ENCODE measurements around the gene LGALS7.

Gene LGALS7

DNA sequence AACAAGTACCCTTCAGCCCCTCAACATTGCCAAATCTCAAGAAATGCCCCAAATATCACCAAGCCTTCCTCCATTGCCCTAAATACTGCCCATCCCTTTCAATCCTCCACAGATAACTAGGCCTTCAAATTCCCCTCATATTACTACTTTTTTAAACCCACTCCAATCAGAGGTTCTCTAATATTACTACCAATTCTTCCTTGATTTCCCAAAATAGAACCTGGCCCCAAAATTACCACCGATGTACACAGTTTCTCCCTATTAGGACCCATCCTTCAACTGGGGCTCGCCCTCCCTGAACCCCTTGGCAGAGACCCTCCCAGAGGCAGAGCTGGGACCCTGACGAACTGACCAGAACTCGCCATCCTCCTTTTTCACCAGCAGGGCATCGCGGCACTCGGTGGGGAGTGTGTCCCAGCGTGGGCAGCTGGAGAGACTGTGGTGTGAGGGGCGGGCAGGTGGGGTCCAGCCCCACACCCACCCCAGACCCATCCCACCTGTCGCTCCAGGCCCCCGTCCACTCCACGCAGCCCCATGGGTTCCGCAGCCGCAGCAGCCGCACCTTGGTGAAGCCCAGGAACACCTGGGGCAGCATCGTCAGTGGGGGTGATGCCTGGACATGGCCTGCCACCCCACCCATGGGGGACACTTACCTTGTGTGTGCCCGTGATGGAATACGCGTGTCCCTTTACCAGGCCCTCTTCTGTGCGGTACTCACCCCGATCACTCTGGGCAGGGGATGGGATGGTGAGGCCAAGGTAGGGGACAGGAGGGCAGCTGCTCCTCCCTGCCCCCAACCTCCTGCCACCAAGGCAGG is 35.2 kb downstream of the LGALS7 start:
- DNase-seq, result no peak

DNA sequence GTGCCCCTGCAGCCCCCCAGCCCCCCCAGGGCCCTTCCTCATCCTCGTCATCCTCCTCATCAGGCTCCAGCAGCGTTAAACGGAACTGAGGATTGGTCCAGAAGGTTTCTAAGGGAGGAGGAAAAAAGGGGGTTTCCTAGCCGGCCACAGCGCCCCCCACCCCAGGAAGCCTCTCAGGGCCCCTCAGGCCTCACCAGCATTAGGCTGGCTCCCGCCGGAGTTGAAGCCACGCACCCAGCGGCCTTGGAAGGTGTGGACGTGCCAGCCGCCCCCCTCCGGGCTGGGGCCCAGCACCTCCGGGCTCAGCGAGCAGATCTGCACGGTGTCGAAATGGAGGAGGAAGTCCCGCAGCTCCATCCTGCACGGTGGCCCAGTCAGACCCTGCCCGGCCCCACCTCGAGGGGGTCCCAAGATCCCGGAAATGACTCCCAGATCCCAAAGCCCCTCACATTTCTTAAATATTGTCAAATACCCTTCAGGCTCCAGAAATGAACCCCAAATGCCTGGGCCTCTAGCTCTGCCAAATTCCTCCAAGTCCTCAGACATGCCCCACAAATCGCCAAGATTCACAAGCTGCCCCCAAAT is 35.9 kb downstream of the LGALS7 start:
- no peak for DNase-seq

DNA sequence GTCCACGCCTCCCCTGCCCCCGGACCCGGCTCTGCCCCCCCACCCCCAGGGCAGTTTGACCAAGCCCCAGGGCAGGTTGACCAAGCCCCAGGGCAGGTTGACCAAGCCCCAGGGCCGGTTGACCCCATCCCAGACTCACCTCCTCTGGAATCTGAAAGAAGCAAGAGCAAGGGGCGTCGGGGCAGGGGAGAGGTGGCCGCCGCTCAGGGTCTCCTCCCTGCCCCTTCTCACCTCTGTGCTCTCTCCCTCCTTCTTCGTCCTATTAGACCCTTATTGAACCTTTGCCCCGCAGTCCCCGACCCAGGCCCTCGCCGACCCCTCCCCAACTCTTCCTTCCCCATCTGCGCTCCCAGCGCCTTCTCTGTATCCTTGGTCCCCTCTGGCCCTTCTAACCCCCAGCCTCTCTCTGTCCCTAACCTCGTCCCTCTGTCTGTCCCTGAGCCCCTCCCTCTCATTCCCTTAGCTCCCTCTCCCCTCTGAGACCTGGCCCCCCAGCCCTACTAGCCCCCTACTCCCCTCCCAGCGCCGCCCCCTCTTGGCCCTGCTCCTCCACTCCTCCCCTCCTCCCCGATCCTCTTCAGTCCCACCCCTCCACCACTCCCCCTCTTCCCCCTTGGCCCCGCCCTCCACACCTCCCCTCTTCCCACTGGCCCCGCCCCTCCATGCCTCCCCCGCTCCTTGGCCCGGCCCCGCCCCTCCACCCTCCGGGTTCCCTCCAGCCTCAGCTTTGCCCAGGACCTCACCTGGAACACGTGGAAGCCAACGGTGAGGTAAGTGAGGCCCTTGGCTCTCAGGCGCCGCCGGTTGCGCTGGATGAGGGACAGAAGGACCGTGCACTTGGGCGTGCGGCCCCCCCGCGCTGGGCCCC is 36.7 kb downstream of the LGALS7 start:
- DNase-seq, result no peak

DNA sequence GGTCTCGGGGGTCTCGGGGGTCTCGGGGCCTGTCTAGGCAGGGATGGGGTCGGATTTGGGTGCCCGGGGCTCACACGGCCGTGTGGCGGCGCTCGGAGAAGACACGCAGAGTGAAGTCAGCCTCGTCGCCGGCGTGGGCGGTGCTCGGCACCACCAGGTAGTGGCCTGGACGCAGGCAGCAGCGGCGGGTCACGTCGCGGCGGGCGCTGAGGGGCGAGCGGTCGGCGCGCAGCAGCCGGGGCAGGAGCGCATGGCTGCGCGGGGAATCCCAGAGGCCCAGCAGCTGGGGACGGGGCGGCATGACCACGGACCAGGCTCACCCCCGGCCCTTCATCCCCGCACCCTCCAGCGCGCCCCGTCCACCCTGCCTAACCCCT is 37.3 kb downstream of the LGALS7 start:
- DNase-seq, result no peak

DNA sequence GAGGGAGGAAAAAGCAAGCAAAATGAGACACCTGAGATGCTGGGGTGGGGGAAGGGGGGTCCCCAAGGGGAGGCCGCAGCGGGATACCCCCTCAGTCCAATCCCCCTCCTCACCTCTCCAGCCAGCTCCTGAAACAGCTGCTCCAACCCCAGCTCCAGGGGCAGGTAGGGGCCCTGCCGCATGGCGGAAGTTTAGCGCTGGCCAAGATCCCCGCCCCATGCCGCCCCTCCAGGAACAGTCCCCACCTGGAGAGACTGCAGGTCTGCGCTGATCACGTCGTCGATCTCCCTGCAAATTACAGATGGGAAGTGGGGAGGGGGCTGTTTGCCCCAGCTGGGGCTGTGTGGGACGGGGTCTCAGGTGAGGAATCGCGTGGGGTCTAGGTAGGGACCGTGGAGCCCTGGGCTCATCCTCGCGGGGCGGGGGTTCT is 38.0 kb downstream of the LGALS7 start:
- DNase-seq, result no peak

DNA sequence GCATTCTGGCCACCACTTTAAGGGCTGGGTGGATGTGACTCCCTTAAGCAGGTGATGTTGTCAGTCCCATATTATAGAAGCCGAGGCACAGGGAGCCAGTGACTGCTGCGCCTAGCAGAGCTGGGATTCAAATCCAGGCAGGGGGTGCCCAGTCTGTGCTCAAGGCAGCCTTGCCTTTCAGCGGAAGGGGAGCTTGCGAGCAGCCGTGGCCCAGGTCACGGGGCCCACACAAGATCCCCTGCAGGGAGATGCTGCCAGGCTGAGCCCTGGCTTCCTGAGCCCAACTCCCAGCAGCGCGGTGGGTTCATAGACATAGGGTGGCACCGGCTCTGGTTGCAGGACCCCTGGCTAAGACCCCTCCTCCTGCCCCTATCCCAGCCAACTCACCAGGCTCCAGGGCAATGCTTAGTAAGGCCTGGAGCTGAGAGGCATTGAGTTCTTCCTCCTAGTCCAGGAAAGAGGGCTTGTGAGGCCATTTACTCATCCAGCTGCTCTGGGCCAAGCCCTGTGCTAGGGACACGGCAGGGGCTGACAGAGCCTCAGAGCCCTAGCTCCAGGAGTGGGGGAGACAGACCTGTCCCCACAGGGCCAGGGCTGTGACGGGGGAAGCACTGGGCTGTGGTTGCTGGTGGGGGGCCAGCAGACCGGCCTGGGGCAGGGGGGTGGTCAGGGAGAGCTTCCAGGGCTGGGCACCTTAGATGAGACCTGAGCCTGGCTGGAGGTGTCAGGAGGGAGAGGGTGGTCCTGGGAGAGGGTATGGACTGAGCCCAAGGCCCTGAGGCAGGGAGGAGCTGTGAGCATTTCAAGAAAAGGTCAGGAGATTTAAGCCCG is 38.7 kb downstream of the LGALS7 start:
- peak; percentile 40 for DNase-seq

DNA sequence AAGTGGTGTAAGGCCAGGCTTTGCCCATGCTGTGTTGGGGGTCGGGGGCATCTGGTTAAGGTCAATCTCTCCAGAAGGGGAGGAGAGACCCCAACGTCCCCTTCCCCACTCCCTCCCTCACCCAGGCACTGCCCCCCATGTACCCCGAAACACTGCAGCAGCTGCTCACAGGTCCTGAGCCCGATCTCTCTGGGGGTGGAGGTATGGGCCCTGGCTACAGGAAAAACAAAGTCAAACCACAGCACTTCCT is 39.2 kb downstream of the LGALS7 start:
- DNase-seq, result no peak

DNA sequence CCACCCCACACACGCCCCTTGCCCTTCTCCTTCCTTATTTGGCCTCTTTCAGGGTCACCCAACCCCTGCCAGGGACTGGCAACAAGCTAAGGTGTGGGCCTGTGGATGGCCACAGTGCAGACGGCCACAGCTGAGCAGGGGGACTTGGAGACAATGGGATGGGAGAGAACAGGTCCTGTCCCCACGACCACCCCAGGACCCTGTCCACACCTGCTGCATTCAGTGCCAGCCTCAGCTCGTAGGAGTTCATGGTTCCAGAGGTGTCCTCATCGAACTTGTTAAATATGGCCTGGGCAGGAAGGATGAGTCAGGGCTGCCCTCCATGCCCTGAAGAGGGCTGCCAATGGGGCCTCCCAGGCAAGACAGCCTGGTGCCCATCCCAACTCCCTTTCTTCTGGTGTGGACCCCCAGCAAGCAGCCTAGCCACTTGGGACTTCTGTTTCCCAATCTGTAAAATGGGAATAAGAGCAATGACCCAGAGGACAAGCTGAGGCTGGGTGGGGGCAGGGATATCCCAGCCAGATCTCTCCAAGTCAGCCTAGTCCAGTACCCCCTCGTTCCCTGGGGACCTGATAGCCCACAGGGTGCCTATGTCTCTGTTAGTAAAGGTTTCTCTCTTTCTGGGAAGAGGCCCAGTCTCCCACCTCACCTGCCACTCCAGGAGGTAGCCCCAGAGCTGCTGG is 39.7 kb downstream of the LGALS7 start:
- no peak for DNase-seq

DNA sequence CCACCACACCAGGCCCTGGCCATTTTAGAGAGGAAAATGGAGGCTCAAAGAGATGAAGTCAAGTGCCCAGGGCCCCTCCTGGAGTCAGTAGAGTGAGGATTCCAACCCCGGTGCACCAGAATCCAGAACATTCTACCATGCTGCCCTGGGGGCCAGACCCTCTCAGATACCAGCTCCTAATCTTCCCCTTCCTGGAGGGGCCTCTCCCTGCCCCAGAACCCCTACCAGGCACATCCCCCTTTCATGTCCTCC is 40.1 kb downstream of the LGALS7 start:
- no peak for DNase-seq

DNA sequence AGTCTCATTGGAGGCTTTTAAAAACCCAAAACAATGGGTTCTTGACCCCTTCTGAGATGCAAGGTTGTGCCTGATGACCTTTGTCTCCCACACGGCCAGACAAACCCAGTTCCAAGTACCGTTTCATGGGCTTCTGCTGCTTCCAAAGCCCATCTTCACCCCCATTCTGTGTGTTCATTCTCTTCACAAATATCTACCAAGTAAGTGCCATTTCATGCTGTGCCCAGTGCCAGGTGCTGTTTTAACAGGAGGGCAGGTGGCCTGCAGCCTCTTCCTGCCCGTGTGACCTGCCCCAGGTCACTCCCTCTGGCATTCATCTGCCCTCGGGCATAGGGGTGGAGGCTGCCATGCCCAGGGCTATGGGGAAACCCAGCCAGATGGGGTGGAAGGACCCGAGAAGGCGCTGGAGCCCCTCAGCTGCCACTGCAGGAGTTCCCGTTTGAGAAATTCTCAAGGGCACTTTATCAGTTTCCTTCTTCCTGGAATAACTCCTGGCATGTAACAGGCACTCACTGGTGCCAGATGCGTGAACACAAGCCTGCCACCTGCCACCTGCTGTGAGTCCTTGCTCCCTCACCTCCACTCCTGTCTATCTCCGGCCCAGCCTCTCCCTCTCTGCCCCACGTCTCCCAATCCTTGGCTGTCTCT is 41.5 kb downstream of the LGALS7 start:
- no peak for DNase-seq

DNA sequence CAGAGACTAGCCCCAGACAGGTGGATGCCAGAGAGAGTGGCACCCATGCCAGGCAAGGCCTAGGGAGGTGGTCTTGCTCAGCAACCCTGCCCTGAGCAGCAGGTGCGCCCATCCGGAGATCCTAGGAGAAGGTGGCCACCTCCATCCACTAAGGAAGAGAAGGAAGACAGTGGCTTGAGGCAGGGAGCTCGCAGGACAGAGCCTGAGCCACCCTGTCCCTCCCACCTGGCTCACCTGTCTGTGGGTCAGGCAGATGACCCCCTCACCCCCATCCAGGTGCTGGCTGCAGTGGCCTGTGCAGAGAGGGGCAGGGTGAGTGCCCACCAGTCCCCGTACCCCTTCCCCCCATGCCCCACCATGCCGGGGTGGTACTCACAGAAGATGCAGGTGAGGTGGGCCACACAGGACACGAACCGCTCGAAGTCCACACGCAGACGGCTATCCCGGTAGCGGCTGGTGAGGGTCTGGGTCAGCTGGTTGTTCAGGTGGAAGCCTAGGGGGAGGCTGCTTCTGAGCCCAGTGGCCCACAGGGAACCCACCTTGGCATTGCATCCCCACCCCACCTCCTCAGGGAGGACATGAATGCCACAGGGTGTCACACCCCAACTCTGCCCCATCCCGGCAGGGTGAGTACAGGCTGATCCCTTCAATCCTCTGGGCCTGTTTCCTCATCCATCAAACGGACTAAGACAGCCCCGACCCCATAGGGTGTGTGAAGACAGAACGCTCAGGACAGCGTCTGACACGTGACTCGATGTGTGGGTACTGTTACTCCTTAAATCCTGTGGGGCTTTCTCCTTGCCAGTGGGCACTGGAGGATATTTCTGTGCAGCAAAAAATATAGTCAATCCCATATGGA is 42.4 kb downstream of the LGALS7 start:
- DNase-seq, result no peak

DNA sequence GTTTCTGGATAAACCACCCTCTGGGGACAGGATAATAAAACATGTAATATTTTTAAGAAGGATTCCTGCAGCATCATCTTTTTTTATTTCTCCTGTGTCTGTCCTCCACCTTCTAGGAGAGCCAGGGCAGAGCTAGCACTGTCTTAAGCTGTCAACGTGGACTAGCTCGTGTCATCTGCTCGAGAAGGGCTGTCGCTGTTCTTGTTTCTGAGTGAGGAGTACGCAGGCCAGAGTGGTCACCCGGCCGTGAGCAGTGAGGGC is 42.9 kb downstream of the LGALS7 start:
- no peak for DNase-seq

DNA sequence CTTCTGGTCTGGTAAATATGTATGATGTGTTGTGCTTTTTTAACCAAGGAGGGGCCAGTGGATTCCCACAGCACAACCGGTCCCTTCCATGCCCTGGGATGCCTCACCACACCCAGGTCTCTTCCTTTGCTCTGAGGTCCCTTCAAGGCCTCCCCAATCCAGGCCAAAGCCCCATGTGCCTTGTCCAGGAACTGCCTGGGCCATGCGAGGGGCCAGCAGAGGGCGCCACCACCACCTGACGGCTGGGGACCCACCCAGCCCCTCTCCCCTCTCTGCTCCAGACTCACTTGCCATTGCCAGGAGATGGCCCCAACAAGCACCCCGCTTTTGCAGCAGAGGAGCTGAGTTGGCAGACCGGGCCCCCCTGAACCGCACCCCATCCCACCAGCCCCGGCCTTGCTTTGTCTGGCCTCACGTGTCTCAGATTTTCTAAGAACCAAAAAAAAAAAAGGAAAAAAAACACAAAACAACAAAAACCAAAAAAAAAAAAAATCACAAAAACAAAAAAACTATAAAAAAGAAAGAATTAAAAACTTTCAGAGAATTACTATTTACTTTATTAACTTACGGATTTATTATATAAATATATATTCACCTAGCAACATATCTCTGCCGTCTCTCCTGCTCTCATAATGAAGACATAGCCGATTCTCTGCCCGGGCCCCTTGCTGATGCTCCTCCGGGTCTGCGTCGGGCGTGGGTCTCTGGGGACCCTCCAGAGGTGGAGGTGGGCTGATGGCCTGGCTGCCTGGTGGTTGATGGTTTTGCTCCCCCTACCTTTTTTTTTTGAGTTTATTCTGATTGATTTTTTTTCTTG is 43.5 kb downstream of the LGALS7 start:
- peak; percentile 39 for DNase-seq

DNA sequence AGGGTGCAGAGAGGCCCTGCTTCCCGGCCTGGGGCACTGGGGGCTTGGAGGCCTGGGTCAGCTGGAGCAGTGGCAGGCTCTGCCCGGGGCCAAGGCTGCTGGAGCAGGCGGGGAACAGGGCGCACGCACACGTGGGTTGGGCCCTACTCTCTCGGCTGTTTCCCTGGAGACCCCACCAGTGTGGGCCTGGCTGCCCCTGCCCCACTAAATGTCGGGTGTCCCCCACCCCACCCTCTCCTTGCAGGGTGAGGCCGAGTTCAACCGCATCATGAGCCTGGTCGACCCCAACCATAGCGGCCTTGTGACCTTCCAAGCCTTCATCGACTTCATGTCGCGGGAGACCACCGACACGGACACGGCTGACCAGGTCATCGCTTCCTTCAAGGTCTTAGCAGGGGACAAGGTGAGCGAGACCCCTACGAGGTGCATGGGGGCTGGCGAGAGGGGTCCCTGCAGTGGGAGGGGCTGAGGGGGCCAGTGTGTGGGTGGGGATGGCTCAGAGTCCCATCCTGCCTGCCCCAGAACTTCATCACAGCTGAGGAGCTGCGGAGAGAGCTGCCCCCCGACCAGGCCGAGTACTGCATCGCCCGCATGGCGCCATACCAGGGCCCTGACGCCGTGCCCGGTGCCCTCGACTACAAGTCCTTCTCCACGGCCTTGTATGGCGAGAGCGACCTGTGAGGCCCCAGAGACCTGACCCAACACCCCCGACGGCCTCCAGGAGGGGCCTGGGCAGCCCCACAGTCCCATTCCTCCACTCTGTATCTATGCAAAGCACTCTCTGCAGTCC is 44.4 kb downstream of the LGALS7 start:
- no peak for DNase-seq

DNA sequence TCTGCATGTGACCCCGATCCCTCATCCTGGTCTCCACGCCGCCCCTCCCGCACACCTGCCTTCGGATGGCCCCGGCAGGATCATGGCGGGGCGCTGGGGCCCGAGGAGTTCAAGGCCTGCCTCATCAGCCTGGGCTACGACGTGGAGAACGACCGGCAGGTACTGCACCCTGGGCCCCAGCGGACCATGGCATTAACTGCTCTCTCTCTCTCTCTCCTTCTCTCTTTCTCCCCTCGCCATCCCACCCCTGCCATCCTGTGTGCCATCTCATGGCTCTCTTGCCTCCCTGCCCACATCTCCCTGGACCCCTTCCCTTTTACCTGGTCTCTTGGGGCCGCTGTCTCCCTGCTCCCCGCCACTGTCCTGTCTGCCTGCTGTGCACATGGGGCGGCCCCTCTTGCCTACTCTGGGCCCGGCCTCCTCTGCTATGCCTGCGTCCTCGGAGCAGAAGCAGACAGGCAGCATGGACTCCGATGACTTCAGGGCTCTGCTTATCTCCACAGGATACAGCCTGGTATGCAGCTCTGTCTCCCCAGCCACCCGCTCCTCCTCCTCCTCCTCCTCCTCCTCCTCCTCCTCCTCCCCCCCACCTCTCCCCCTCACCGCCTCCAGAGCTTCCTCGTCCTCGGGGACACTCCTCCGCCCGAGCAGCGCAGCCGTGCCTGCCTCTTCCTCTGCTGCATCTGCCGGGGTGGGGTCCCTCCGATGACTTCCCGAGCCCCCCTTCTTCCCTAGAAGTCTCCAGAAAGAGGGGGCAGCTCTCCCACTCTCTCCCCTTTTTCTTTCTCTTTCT is 45.3 kb downstream of the LGALS7 start:
- no peak for DNase-seq

DNA sequence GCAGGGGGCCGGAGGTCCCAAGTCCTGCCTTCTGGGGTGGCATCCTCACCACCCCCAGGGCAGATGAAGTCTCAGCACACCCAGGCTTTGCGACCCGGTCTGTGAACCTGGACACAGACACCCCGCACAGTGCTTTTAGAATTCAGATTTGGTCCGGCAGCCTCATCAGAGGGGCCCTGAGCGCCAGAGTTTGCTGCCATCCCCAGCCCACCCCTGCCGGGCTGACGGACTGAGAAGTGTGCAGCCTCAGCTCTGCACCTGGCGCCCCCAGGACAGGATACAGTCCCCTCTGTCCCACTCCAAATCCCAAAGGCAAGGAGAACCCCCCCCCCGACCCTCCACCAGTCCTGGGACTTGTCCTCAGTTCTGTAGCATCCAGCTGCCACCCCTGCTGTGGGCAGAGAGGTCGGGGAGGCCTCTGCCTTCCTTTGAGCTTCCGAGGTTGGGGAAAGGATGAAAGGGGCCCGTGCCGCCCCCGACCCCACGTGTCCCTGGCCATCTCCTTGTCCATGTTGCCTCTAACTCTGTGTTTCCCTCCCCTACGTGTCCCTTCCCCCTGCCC is 45.9 kb downstream of the LGALS7 start:
- DNase-seq, result no peak

DNA sequence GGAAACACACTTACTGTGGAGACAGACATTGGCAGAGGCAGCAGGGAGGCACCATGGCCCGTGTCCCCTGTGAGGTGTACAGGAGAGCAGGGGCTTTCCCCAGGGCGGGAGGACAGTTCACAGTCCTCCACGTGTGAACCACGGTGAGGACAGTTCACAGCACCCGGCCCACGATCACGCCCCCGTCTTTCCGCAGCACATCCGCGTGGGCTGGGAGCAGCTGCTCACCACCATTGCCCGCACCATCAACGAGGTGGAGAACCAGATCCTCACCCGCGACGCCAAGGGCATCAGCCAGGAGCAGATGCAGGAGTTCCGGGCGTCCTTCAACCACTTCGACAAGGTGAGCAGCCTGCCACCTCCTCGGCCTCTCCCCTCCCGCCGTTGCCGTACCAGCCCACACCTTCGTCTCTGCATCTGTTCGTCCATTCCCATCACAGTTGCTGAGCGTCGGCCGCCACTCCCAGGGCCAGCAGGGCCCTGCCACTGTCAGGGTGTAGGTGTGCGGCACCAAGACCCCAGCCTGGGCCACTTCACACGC is 46.5 kb downstream of the LGALS7 start:
- no peak for DNase-seq

DNA sequence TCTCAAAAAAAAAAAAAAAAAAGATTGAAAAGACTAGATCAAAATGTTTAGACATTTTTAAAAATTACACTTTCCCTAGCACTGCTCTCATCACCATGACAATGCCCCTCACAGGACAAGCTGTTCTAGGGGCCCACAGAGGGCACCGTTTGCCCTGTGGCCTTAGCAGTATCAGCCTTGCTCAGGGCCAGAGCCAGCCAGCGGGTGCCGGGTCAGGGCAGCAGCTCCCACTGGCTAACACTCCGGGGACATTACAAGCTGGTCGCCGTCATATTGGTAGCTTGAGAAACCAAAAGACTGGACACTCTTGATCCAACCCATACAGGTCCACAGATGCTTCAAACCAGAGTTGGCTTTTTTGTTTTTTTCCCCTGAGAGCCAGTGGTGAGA is 47.0 kb downstream of the LGALS7 start:
- DNase-seq, result no peak

All from MV-4-11 (cell line).